ENCODE data around the gene KCTD11.

The KCTD11 gene

GRCh38 chr17:7383371-7383741 lies 31.4 kb downstream of the KCTD11 start:
- in situ Hi-C loops (cut with HindIII; ENCODE audit: low sequenced_read_pairs): no loop called here
- no peak for DNase-seq (ENCODE audit: low read depth)
- H3K4me3 ChIP-seq (ENCODE audit: low read depth, low read length): no peak overlapping the region

GRCh38 chr17:7383742-7384488 lies 32.0 kb downstream of the KCTD11 start:
- no peak for TF ChIP-seq CTCF (IDR thresholded peaks at IDR 0.05; ENCODE audit: low read depth, low read length, missing control alignments)
- in situ Hi-C loops (cut with HindIII; ENCODE audit: low sequenced_read_pairs): no loop called here

More at GRCh38 chr17:7383371-7383741, 31.4 kb downstream of the KCTD11 start:
- TF ChIP-seq CTCF (IDR thresholded peaks at IDR 0.05; ENCODE audit: low read depth, low read length, missing control alignments): no peak

DNA sequence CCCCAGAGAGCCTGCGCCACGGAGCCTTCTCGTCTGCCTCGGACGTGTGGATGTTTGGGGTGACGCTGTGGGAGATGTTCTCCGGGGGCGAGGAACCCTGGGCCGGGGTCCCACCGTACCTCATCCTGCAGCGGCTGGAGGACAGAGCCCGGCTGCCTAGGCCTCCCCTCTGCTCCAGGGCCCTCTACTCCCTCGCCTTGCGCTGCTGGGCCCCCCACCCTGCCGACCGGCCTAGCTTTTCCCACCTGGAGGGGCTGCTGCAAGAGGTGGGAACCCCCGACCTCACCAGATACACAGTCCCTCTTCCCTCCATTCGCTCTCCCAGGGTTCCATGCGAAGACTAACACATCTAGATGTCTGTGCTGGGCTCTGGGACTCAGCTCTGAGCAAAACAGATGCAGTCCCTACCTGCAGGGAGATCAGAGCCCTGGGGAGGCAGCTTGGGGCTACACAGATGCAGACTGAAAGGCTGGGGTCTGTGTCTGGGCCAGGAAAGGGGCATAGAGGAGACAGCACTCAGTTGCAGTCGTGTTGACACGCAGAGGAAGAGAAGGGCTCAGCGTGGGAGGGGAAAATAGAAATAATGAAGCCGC lies 32.6 kb downstream of the KCTD11 start:
- TF ChIP-seq CTCF (IDR thresholded peaks at IDR 0.05; ENCODE audit: low read depth, low read length, missing control alignments): no peak
- in situ Hi-C loops (cut with HindIII; ENCODE audit: low sequenced_read_pairs): loop anchor here (5.0 kb wide), 1 partner anchor 93 kb away; the partner anchor contains the start of gene ZBTB4
- DNase-seq (ENCODE audit: low read depth): no peak
- H3K4me3 ChIP-seq (ENCODE audit: low read depth, low read length): peak overlapping the region; percentile 42

More at GRCh38 chr17:7383742-7384488, 32.0 kb downstream of the KCTD11 start:
- DNase-seq (ENCODE audit: low read depth): no peak
- H3K4me3 ChIP-seq (ENCODE audit: low read depth, low read length): peak overlapping the region; percentile 42

DNA sequence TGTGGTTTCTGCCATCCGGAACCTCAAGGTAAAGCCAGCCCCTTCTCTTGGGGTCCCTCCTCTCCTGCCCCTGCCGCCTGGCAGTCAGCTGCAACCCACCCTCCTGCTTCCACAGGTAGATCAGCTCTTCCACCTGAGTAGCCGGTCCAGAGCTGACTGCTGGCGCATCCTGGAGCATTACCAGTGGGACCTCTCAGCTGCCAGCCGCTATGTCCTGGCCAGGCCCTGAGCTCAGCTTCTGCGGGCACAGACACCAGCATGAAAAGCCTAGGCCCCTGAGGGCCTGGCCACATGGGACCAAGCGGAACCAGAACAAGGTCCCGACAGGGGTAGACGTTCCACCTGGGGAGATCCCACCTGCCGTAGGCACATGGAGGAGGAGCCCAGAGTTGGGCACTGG lies 36.9 kb downstream of the KCTD11 start:
- no peak overlapping the region for H3K4me3 ChIP-seq (ENCODE audit: low read depth, low read length)
- in situ Hi-C loops (cut with HindIII; ENCODE audit: low sequenced_read_pairs): loop anchor here (5.0 kb wide), 1 partner anchor 88 kb away; the partner anchor contains the start of gene ZBTB4
- DNase-seq (ENCODE audit: low read depth): no peak
- TF ChIP-seq CTCF (IDR thresholded peaks at IDR 0.05; ENCODE audit: low read depth, low read length, missing control alignments): no peak

DNA sequence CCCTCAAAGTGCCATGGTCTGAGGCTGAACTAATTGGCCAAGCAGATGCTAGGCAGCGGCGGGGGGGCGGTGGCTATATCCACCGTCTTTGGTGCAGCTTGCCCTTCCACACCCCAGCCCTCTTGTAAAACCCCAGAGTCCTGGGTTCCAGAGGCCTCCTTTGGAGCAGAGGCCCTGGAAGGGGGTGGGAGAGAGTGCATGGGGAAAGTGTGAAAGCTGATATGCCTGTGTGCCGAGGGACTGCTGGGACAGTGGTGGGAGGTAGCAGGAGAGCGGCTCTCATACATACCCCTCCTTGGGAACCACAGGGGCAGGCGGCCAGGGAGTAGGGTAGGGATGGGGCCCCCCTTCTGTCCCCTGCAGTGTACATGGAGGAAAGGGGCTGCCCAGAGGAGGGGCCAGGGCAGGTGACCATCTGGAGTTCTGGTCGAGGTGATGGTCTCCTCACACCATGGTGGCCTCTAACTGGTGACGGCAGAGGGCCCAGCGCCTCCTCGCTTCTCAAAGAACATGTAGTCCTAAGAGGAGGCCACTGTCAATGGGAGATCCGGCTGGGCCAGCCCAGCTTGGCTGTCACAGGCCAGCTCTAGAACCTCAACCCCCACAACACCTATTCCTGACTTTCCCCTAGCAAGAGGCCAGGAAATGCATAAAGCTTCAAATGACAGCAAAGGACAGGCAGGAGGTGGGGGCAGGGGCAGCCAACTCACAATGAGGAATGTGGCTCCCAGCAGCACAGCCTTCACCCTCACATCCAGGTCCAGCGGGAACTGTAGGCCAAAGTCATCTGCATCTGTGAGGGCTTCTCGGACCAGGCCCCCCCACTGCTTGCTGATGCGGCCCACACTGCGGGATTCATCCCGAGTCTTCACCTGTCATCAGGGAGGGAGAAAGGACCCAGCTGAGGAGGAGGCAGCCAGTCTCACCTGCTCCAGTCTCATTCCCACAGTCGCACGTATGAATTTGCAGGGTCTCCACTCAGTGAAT lies 38.3 kb downstream of the KCTD11 start:
- in situ Hi-C loops (cut with HindIII; ENCODE audit: low sequenced_read_pairs): loop anchor here (5.0 kb wide), 1 partner anchor 87 kb away; the partner anchor contains the start of gene ZBTB4
- TF ChIP-seq CTCF (IDR thresholded peaks at IDR 0.05; ENCODE audit: low read depth, low read length, missing control alignments): no peak
- no peak overlapping the region for H3K4me3 ChIP-seq (ENCODE audit: low read depth, low read length)
- DNase-seq (ENCODE audit: low read depth): no peak

GRCh38 chr17:7391307-7391706 lies 39.3 kb downstream of the KCTD11 start:
- DNase-seq (ENCODE audit: low read depth): no peak
- TF ChIP-seq CTCF (IDR thresholded peaks at IDR 0.05; ENCODE audit: low read depth, low read length, missing control alignments): no peak
- in situ Hi-C loops (cut with HindIII; ENCODE audit: low sequenced_read_pairs): no loop called here
- no peak overlapping the region for H3K4me3 ChIP-seq (ENCODE audit: low read depth, low read length)

All from astrocyte of the cerebellum (primary cell).